HL-60 (cell line): ENCODE measurements around the gene ATP6V1B1.

Experiments
- CTCF ChIP-seq: IDR thresholded peaks from one replicate; pipeline ENCODE4 v1.5.1; 2011; ENCODE audit warnings: low read length, control low read depth, inconsistent platforms; ENCODE audit not compliant: insufficient read depth
- GABPA ChIP-seq: IDR thresholded peaks from 2 replicates; pipeline ENCODE4 v1.6.1; 2012; ENCODE audit warnings: low read depth
- POLR2AphosphoS5 ChIP-seq: IDR thresholded peaks from 2 replicates; pipeline ENCODE4 v1.6.1; 2012; ENCODE audit warnings: low read depth
- REST ChIP-seq: IDR thresholded peaks from 2 replicates; pipeline ENCODE4 v1.6.1; 2012; ENCODE audit warnings: low read depth; ENCODE audit not compliant: insufficient replicate concordance
- SPI1 ChIP-seq: IDR thresholded peaks from 2 replicates; pipeline ENCODE4 v1.6.1; 2012; ENCODE audit warnings: low read depth, mild to moderate bottlenecking, borderline replicate concordance

GRCh38 chr2:70987386-70987785 lies 51.7 kb downstream of the ATP6V1B1 start:
- TF ChIP-seq CTCF (no peak), POLR2AphosphoS5 (no peak), REST (no peak), GABPA (no peak), SPI1 (no peak)
